Activated T-helper 9 cell treated with anti-CD3 and anti-CD28 coated beads, Interleukin-2, amount 50 U/mL, for 16 hours (primary cell): ENCODE data around the gene RMDN3.
A peak's percentile ranks its signal among the peaks of the same experiment; 100 is the strongest.

Source experiments
- DNase-seq: peaks from one replicate; pipeline ENCODE4 v3.0.0-alpha.2; 2020; ENCODE audit warnings: low read depth

RMDN3 gene

GRCh38 chr15:40694688-40695468 lies 60.2 kb downstream of the RMDN3 start, which contains the start of gene RAD51:
TSS of gene RAD51 (plus strand) at chr15:40695174. CDS start at chr15:40698759, 3,585 bp downstream.
- peak; percentile 87 for DNase-seq

DNA sequence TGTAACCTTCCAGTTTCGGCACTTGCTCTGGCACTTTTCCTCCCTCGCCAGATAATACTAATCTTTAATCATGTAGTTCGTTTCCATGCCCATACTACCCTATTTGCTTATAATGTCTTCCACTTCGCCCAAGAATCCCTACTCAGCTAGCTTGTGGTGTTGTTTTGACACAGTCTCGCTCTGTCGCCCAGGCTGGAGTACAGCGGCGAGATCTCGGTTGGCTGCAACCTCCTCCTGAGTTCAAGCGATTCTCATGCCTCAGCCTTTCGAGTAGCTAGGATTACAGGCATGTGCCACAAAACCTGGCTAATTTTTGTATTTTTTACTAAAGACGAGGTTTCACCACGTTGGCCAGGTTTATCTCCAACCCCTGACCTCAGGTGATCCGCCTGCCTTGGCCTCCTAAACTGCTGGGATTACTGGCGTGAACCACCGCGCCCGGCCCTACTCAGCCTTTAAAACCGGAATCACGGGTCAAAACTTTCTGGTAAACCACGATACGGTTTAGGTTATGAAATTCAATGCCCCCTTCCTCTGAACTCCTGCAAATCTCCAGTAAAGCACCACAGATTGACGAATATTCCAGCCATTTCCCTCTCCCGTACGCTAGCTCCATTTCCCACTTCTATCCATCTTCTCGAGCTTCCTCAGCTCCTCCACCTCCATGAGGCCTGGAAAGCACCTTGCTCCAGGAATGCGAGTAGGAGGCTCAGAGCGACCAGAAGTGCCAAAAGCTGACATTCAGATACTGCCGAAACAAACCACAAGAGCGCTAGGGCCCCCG lies 61.0 kb downstream of the RMDN3 start:
- DNase-seq, result no peak

DNA sequence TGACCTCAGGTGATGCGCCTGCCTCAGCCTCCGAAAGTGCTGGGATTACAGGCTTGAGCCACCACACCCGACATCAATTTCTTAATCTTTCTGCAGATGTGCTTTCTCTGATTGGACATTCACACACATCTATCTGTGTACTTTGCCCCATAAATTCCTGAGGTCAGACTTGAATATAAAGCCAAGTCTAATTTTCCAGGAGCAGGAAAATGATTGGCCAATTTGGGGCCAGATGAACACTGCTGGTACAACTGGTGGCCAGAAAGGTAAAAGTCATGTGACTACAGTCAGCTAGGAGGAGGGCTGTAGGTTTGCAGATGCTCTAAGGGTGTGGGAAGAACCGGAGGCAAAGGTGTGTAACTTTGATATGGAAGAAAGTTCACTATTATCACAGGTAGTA lies 63.3 kb downstream of the RMDN3 start:
- no peak for DNase-seq

DNA sequence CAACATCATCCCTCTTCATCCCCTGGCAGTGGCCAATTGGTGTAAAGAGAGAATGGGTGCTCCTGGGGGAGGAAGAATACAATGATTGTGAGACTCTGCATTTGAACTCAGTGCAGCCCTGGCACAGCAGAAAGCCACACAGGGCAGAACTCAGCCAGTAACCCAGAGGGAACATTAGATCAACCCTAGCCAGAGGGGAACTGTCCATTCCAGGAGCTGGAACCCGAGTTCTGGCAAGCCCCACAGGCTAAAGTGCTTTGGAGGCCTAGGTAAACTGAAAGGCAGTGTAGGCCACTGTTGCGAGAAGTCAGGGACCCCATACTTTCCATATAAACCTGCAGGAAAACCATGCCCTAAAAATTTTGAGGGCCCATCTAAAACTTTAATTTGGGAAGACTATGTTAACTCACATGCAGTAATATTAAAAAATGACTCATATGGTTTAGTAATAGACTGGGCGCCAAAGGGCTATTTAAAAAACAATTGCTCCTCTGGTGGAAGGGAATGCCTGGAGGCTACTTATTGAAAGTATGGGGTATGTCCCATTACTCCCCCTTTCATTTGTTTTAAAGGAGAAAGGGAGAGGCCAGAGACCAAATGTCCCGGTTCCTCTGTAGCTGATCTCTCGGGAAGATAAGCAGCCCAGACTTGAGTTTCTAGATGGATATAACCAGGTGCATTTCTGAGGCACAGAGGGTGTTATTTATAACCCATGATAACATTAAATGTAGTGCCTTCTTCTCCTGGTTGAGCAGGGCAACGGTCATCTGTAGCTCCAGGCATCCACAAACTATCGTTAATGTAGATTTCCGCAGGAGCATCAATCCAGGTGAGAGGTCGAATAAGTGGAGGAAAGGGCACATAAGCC lies 65.9 kb downstream of the RMDN3 start:
- DNase-seq, result no peak
